GM19035 (cell line): Measurements from ENCODE around the gene FBN2.

Experiments used
- ATAC-seq: cut with Tn5 transposase; IDR thresholded peaks from one replicate; pipeline ENCODE4 v1.9.1; 2021; ENCODE audit not compliant: unreplicated experiment

Gene FBN2

GRCh38 chr5:128259607-128260021, 278.4 kb downstream of the FBN2 start:
- no peak for ATAC-seq

- ATAC-seq, result no peak
These were observed 279.7 kb downstream of the FBN2 start for GRCh38 chr5:128258372-128258771.

DNA sequence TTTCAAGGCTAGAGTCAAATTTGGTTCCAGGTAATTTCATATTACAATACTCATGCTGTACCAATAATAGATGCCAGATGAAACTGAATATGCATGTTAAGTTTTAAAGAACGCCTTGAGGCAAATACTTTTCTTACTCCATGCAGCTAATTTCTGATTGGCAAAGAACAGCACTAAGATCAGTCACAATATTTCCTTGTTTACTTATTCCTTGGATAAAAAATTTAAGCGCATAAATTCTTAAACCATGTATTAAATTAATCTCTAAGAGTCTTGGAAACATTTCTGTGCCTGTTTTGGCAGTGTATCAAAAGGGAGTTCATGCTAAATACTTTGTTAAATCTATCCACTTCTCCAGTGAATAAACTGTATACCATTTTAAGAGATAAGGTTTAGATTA, 281.0 kb downstream of the FBN2 start:
- ATAC-seq, result no peak

- ATAC-seq, result no peak
These were observed 283.3 kb downstream of the FBN2 start for GRCh38 chr5:128254789-128255188.

- ATAC-seq, result no peak
These were observed 284.2 kb downstream of the FBN2 start for GRCh38 chr5:128253880-128254279.

DNA sequence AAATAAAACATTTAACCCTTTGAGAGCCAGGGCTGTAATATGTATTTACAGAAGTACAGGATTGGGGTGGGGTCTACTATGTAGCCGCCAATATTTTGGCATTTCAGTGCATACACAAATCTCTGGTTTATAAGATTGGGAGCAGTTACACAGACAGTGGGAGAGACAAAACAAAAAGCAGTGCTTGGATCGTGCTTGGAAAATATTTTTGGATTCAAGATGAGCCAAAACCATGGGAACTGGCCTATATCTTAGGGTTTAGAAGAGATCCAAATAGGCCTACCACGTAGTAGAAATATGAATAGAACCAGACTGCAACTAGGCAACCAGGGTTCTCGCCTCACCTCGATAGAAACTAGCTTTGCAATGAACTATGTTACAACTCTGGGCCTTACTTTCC, 284.9 kb downstream of the FBN2 start:
- ATAC-seq, result no peak

DNA sequence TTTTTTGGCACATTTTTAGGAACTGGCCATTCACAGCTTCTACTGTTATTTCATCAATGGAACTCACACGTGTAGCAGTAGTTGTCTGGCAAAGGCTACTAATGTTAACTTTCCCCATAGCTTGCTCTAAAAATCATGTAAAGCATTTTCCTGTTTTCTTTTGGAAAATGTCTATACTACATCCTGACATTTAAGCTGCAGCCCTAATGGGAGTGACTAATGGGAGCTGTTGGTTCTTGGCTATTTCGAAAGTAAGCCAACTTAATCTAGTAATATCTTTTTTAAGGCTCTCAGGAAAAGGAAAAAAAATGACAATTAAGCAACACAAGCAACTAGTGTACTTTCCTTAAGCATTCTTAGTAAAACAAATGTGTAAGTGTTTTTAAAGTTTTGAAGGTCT, 285.3 kb downstream of the FBN2 start:
- no peak for ATAC-seq

DNA sequence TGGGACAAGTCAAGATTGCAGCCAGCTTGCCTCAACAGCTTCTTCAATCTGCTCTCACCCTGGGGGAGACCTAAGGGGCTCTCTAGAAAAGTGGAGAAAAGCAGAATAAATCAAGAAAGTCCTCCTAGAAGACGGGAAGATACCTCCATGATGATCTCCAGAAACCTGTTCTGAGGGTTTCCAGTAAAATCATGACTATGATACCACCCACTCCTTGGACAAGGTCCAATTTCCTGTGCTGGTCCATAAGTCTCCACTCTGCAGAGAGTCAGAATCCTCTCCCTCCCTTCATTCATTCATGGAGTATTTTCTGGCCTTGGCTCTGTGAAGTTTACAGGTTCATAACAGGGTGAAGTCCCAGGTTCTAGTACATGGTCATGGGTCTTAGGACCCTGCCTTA, 285.8 kb downstream of the FBN2 start:
- no peak for ATAC-seq

- ATAC-seq, result no peak
These were observed 292.1 kb downstream of the FBN2 start for GRCh38 chr5:128245974-128246373.

GRCh38 chr5:128243958-128244582, 294.0 kb downstream of the FBN2 start:
- ATAC-seq, result no peak

- ATAC-seq, result no peak
These were observed 296.9 kb downstream of the FBN2 start for GRCh38 chr5:128241051-128241695.

- no peak for ATAC-seq
These were observed 300.5 kb downstream of the FBN2 start for GRCh38 chr5:128237546-128237945.

DNA sequence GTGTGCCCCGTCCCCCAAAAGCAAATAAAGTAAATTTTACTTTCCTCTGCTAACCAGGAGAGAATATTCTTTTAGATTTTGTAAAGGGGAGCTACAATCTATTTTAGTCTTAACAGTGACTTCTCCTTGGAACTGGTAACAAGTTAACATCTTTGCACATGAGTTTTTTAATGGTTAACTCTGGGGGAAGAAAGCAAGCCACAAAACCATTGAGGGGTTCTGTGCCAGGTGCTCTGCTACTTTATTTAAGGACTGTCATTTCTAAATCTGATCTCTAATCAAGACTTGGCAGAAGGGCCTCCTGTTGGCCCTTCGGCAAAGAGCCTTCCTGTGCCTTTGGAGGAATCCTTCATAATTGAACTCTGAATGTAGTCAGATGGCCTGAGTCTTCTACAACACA, 301.0 kb downstream of the FBN2 start:
- ATAC-seq, result no peak

DNA sequence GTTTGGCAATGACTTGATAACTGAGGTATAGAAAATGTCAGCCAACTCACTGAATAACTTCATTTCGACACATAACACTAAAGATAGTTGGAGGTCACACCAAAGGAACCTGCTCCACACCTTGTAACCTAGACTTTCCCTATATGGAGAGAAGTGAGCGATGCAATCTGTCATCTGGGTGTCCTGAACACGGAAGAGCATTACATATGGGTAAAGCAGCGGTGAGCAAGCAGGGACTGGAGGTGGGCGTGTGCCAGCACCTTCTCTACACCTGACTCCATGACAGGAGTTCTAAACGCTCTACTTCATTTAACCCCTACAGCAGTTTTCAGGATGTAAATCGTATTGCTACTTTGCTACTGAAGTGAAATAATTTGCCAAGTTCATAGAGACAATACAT, 301.7 kb downstream of the FBN2 start:
- no peak for ATAC-seq

DNA sequence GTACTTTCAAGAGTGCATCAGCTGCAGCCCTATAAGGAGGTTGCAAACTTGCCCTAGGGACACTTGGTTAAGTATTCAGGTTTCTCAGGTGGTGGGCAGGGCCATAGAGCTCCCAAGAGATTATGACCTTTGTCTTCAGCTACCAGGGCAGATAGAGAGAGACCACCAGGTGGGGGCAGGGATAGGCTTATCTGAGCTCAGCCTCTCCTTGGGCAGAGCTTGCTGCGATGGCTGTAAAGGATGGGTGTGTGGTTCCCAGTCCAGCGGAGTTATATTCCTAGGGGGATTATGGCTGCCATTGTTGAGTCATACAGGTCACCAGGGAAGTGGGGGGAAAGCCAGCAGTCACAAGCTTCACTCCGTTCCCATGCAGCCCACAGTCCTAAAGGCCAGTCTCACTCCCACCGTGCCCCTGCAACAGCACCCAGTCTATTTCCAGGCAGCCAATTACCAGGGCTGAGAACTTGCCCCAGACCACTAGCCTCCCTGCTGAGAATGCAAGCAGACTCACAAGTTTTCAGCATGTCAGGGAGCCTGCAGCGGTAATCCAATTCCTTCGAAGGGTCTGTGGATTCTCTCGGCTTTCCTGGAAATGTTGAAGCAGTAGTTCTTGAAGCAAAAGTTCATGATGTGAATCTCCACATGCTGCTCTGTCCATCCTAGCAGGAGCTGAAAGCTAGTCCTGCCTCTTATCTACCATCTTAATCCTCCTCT, 303.0 kb downstream of the FBN2 start:
- ATAC-seq, result no peak

GRCh38 chr5:128228521-128228920, 309.5 kb downstream of the FBN2 start:
- no peak for ATAC-seq

- no peak for ATAC-seq
These were observed 310.0 kb downstream of the FBN2 start for GRCh38 chr5:128228008-128228407.

GRCh38 chr5:128225245-128226030, 312.6 kb downstream of the FBN2 start:
- ATAC-seq, result no peak

DNA sequence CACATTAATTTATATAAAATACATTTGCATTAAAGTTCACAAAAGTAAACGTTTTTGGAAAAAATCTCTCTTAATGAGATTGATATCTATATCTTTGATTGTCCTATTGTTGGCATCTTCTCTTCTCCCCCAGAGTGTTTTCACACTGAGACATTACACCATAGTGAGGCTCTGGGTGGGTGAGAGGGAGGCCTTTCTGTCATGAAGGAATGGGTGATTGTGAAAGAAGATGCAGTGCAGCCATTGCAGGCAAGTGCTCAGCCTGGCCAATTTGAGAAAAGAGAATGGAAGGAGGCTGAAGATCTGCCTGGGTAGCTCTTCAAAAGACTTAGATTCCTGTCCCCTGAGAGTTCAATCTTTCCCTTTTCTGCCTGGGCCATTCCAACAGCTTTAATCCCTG, 313.7 kb downstream of the FBN2 start:
- ATAC-seq, result no peak

DNA sequence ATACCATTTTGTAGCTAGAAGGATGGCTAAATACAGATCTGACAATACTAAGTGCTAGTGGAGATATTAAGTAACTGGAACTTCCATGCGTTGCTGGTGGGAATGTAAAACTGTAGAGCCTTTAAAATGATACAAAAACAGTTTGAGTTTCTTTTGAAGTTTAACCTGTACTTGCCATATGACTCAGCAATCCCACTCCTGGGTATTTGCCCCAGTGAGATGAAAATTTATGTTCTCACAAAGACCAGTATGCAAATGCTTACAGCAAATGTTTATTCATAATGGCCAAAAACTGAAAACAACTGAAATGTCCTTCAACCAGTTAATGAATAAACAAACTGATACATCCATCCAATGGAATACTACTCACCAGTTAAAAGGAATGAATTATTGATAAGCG, 317.2 kb downstream of the FBN2 start:
- no peak for ATAC-seq

GRCh38 chr5:128216860-128217531, 321.0 kb downstream of the FBN2 start:
- no peak for ATAC-seq
